Stimulated activated CD4-positive, alpha-beta T cell treated with anti-CD3 and anti-CD28 coated beads, Interleukin-1b, Interleukin-23, amount 100 ng/mL, for 4 hours (primary cell): ENCODE results near the gene MLXIPL.
"Not testable (repeated sequence)": the region's sequence is repeated elsewhere in the genome, so short reads cannot be mapped to it uniquely, and the experiment has no call there.

Experiments
- DNase-seq, 2 donors: peaks; one replicate each; pipeline ENCODE4 v3.0.0-alpha.2; 2020; ENCODE audit warnings: low read depth in 2 of 2

Gene MLXIPL

DNA sequence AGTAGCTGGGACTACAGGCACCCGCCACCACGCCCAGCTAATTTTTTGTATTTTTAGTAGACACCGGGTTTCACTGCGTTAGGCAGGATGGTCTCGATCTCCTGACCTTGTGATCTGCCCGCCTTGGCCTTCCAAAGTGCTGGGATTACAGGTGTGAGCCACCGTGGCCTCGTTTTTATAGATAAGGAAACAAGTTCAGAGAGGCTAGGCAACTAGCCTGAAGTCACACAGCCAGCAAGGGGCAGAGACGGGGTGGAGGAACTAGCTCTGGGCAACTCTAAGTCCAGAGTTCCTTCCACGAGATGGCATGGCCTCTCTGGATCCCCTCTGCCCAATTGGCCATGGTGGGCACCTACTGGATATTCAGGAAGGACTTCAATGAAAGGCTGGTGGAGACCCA is 9.4 kb downstream of the MLXIPL start:
- not testable (repeated sequence) for DNase-seq

DNA sequence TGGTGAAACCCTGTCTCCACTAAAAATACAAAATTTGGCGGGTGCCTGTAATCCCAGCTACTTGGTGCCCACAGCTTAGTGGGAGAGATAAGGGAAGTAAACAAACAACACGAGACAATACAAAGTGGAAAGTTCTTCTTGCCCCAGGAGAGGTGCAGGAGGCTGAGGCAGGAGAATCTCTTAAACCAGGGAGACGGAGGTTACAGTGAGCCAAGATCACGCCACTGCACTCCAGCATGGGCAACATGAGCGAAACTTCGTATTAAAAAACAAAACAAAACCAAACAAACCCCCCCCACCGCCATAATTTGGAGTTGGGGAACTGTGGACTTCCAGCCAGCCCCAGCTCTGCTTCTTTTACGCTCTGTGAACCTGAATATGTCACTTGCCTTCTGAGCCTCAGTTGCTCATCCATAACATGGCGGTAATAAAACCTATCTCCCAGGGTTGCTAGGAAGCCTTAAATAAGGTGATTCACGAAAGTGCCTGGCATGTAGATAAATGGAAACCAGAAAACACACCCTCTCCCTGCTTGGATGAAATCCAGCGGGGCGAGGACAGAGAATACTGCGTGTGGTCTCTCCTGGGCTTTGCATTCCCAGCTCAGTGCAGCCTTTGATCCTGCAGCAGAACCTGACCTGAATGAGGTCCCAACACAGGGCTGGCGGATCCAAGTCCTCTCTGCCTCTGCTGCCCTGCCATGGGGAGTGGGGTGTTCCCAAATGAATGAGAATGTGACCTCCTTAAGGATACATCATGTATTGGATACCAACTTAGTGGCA is 10.2 kb downstream of the MLXIPL start:
- no peak for DNase-seq

GRCh38 chr7:73612598-73613269 is 11.6 kb downstream of the MLXIPL start:
- no peak for DNase-seq

GRCh38 chr7:73611017-73611555 is 13.2 kb downstream of the MLXIPL start:
- no peak for DNase-seq

DNA sequence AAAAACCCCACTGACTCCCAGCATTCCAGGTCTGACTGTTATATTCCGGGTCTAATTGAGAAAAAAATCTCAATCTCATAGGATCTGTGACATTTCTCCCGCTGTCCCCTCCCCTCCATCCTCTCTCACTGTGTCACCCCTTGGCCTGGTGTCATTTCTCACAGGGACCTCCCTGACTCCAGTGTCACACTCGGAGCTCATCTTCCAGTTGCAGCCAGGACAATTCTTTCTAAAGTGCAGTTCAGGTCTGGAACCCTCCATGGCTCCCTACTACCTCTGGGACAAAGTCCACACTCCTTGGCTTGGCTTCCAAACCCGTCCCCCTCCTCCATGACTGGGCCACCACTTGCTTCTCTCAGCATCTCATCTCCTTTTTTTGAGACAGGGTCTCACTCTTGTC is 14.2 kb downstream of the MLXIPL start:
- no peak for DNase-seq

DNA sequence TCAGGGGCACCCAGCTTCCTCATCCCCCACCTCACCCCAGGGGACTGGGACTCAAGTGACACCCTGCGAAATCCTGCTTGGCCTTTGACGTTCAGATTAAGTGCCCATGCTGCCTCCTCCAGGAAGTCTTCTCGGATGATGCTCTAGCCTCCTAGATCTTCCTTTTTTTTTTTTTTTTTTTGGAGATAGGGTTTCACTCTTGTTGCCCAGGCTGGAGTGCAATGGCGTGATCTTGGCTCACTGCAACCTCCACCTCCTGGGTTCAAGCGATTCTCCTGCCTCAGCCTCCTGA is 16.7 kb downstream of the MLXIPL start:
- DNase-seq, result not testable (repeated sequence)

DNA sequence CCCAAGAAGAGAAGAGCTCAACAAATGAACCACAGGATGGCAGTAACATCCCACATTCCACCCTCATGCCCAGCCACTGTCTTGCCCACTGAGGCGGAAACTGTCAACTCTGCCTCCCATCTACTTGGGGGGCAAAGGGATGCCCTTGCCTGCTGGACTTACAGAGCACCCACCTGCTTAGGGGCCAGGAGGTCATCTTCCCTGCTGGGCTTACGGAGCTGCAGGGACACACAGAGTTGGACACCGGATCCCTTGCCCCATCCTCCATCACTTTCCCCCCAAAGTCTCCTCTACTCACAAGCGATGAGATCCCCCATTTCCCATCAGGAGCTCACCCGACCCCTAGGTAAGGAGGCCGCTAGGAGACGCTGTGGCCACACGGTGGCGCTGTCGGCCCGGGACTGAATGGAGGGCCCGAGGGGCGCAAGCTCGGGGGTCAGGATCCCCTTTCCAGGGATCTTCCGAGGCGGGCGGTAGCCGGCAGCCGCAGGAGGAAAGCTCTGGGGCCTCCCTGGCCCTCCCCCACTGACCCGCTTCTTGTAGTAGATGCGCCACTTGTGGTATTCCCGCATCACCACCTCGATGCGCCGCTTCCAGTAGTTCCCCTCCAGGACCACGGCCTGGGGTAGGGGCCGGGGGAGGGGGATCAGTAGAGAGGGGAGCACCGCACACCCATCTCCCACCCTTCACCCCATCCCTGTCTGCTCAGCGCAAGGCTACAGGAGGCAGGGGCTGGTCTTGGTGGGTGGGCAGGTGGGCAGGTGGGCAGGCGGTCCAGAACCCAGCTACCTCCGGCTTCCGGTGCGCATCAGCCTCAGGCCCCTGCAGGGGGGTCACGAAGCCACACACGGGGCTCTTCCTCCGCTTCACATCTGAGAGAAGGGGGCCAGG is 17.3 kb downstream of the MLXIPL start:
- DNase-seq, result peak; percentile 65 to 69

DNA sequence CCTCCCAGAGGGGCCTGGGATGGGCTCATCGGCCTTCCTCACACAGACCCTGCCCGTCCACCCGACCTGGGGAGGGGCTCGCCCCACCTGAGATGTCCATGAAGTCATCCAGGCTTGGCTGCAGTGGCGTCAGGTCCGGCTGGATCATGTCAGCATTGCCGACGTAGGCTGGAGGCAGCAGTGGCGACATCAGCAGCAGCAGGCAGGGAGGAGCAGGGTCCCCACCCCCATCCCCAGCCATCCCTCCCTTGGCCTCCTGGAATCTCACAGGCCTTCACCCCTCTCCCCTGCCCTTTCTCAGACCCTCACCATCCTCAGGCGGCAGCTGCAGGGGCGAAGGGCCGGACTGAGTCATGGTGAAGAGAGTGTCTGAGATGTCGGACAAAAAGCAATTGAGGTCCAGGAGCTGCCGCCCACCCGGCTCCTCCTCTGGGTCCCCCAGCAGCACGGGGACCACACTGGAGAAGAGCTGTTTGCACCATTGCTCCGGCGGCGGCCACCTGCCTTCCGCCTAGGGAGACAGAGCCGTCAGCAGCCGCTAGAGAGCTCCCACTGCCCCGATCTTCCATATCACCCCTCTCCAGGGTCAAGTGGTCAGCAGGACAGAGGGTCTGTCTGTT is 18.6 kb downstream of the MLXIPL start:
- DNase-seq, result no peak

GRCh38 chr7:73602721-73603651 is 21.3 kb downstream of the MLXIPL start:
- DNase-seq, result no peak

DNA sequence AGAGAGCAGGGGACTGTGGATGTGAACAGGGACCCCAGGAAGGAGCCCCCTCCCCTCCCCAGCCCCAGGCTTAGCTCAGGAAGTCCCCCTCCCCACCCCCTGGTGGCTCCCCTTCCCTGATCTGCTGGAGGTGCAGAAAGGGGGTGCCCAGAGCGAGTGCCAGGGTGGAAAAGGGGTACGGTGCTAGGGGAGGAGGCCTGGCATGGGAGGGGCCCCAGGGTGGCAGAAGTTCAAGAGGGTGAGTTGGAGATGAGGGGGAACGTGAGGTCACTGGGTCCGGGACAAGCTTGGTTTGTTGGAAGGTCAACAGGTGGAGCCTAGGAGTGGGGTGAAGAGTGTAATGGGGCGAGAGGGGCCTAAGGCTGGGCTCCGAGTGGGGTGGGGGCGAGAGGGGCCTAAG is 24.4 kb downstream of the MLXIPL start:
- DNase-seq, result no peak

- DNase-seq, result no peak
Measured at GRCh38 chr7:73599151-73599882, 25.0 kb downstream of the MLXIPL start.

DNA sequence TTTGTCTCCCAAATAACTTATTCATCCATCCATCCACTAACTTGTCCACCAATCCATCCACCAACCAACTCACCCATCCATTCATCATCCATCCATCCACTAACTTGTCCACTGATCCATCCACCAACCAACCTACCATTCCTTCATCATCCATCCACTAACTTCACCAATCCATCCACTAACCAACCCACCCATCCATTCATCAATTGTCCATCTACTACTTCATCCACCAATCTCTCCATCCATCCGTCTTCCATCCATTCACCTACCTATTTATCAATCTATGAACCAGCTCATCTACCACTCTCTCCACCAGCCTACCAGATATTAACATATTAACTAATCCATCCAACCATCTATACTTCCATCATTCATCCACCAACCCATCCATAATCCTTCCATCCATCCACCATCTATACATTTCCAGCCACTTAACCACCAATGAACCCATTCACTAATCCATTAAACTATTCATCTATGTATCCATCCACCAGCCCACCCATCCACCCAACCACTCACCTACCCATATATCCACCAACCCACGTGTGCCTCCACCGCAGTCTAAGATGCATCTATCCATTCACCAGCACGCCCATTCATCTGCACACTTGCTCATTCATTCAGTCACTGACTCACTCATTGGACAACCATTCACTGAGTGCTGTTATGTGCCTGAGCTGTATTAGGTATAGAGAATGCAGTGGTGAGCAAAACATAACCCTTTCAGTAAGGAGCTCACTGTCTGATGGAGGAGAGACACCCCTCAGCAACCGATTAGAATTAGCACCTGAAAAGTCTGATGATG is 26.1 kb downstream of the MLXIPL start:
- no peak for DNase-seq

- no peak for DNase-seq
Measured at GRCh38 chr7:73596191-73597065, 27.9 kb downstream of the MLXIPL start.

DNA sequence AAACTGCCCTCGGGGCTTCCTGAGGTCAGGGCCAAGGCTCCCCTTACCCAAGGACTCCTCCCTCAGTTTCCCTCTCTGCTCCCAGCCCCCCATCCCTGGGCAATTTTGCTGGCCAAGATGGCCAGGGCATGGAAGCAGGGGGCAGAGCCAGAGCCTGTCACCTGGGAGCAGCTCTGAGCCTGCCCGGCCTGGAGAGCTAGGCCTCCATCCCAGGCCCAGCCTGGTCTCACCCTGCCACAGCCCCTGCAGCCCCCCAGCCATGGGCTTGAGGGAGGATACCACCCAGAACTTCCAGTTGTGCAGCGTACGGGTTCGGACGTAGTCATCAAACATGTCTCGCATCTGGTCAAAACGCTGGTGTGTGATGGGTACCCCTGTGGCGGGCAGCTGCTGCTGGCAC is 29.0 kb downstream of the MLXIPL start:
- no peak for DNase-seq

- no peak for DNase-seq
Measured at GRCh38 chr7:73593207-73594045, 30.9 kb downstream of the MLXIPL start.

DNA sequence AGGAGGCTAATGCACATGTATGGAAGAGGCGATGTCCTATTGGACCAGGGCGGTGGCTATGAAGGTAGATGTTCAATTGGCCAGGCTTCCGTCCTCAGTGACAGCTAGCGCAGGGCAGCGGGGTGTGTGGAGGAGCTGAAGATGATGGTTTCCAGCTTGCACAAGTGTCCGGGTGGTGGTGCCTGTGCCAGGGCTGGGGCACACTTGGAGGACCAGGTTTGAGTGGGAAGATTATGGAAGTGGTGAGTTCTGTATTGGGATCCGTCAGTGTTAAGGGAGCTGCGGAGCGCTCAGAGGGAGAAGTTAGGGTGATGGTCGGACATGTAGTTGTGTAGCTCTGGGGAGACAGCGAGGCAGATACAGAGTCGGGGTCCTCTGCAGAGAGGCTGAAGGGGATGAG is 37.4 kb downstream of the MLXIPL start:
- DNase-seq, result no peak

DNA sequence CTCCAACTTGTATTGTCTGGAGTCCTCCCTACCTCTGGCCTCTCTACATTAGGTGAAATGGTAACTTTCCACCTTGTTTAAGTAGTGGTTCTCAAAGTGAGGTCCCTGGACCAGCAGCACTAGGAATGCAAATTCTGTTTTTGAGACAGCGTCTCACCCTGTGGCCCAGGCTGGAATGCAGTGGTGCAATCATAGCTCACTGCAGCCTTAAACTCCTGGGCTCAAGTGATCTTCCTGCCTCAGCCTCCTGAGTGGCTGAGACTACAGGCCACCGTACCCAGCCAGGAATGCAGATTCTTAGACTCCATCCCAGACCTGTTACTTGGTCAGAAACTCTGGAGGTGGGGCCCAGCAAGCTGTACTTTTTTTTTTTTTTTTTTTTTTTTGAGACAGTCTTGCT is 39.1 kb downstream of the MLXIPL start:
- no peak for DNase-seq
